Measurements from ENCODE around the gene HK3. TPM values are rescaled to one million over a fixed set of nuclear protein-coding genes. Genes with fewer than 3 reads are reported as not detected.

HK3 gene, protein sequence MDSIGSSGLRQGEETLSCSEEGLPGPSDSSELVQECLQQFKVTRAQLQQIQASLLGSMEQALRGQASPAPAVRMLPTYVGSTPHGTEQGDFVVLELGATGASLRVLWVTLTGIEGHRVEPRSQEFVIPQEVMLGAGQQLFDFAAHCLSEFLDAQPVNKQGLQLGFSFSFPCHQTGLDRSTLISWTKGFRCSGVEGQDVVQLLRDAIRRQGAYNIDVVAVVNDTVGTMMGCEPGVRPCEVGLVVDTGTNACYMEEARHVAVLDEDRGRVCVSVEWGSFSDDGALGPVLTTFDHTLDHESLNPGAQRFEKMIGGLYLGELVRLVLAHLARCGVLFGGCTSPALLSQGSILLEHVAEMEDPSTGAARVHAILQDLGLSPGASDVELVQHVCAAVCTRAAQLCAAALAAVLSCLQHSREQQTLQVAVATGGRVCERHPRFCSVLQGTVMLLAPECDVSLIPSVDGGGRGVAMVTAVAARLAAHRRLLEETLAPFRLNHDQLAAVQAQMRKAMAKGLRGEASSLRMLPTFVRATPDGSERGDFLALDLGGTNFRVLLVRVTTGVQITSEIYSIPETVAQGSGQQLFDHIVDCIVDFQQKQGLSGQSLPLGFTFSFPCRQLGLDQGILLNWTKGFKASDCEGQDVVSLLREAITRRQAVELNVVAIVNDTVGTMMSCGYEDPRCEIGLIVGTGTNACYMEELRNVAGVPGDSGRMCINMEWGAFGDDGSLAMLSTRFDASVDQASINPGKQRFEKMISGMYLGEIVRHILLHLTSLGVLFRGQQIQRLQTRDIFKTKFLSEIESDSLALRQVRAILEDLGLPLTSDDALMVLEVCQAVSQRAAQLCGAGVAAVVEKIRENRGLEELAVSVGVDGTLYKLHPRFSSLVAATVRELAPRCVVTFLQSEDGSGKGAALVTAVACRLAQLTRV
- not detected in 2 replicates for total RNA-seq

DNA sequence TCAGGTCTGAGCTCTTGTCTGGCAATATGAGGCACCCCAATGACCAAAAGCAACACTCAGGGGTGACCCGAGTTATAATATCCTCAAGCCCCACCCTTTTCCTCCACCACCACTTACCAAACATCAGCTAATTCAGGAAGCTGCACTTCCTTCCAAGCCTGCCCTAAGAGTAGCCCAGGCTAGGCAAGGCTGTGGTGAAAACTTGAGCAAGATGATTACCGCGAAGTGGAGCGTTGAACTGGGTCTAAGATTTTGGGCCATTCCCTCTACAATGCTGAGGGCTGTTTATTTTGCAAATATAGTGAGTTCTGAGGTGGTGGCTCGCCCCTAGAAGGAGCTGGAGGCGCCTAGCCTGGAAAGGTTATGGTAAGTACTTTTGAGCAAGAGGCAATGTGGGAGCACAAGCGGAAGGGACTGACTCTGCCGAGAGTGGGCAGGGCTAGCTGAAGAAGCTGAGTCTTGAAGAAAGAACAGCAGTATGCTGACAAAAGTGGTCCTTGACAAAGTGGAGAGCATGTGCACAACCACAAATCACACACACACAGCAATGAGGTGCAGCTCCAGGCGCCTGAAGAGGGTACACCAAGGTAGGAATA lies at the start of gene HK3:
TSS of gene HK3 (minus strand) at position 51 of the 596 bp plus-strand sequence. CDS start 3,187 bp downstream, outside the sequence.

Other genes with a start within 250 kb of the HK3 start
- under 0.01 TPM in 2 replicates for gene UNC5A, start 88.8 kb downstream of the HK3 start, total RNA-seq
- 26.8 and 38.9 TPM in 2 replicates for gene UIMC1, start 107.4 kb upstream of the HK3 start, total RNA-seq
- 13.1 and 15.8 TPM in 2 replicates for gene ZNF346, start 123.3 kb upstream of the HK3 start, total RNA-seq
- gene FGFR4, start 187.6 kb upstream of the HK3 start, total RNA-seq, result 0.73 and 1.4 TPM in 2 replicates
- 30.1 and 47.9 TPM in 2 replicates for gene NSD1, start 234.4 kb upstream of the HK3 start, total RNA-seq

Measured in subcutaneous preadipocyte (primary cell).